T-cell (primary cell): ENCODE measurements around the gene TTC33. TPM values are rescaled to one million over a fixed set of nuclear protein-coding genes. Genes with fewer than 3 reads are reported as not detected.

Source experiments
- ATAC-seq, 4 experiments: fragments of 200-7000 bp in 3 of 4; fragments of 150-1000 bp in 1 of 4; cut with Tn5 transposase; replicated peaks in 1 of 4; 1 replicate in 3 of 4; 2 replicates in 1 of 4; pipeline ENCODE4 v1.10.0; 2021; ENCODE audit warnings: moderate library complexity in 3 of 4, mild to moderate bottlenecking in 2 of 4, moderate number of reproducible peaks in 1 of 4
- CTCF ChIA-PET, 2 donors: fragments of 300-600 bp; sonication (Branson Sonifier 250); formaldehyde crosslinking; loops; one replicate each; lab custom pipeline; 2022; ENCODE audit warnings: antibody characterized with exemption in 2 of 2; lab: Charles Lee
- POLR2A ChIA-PET, 2 donors: fragments of 300-600 bp; sonication (Branson Sonifier 250); formaldehyde crosslinking; loops; one replicate each; lab custom pipeline; 2022; ENCODE audit warnings: antibody characterized with exemption in 2 of 2; lab: Charles Lee
- DNase-seq, 35 experiments: peaks; one replicate each; pipeline versions ENCODE4 v3.0.0 to v3.0.0-alpha.2; 2013 to 2023
- H3K27ac ChIP-seq: one replicate; pipeline ENCODE4 v1.5.1; 2013; ENCODE audit warnings: low read length
- H3K27me3 ChIP-seq, 2 experiments: replicated peaks in 1 of 2; 1 replicate in 1 of 2; 2 replicates in 1 of 2; pipeline versions ENCODE4 v1.6.1 to v1.7.0; 2013; ENCODE audit warnings: low read length in 1 of 2, mixed read lengths in 1 of 2; ENCODE audit not compliant: control insufficient read depth in 2 of 2, insufficient read depth in 2 of 2; ENCODE audit errors: extremely low read depth in 1 of 2
- H3K36me3 ChIP-seq, 2 donors: 1 replicate in 1 of 2; 2 replicates in 1 of 2; pipeline versions ENCODE4 v1.6.1 to v1.7.0; 2013; ENCODE audit warnings: low read length in 1 of 2; ENCODE audit not compliant: control insufficient read depth in 2 of 2, insufficient read depth in 1 of 2; ENCODE audit errors: extremely low read depth in 1 of 2
- H3K4me1 ChIP-seq, 2 experiments: 1 replicate in 1 of 2; 2 replicates in 1 of 2; pipeline versions ENCODE4 v1.6.1 to v1.7.0; 2013; ENCODE audit warnings: low read length in 2 of 2, mixed read lengths in 1 of 2; ENCODE audit not compliant: insufficient read depth in 2 of 2, control insufficient read depth in 1 of 2; ENCODE audit errors: extremely low read depth in 1 of 2
- H3K4me3 ChIP-seq, 2 donors: 1 replicate in 1 of 2; 2 replicates in 1 of 2; pipeline versions ENCODE4 v1.5.1 to v1.7.0; 2013; ENCODE audit warnings: mild to moderate bottlenecking in 2 of 2, low read length in 1 of 2, moderate library complexity in 1 of 2; ENCODE audit not compliant: control insufficient read depth in 1 of 2; ENCODE audit errors: extremely low read depth in 1 of 2
- H3K9me3 ChIP-seq: 2 replicates; pipeline ENCODE4 v1.7.0; 2013
- H3K27ac Mint-ChIP-seq, 2 donors: one replicate each; pipeline ENCODE4 v1.8.0; 2020 to 2021; ENCODE audit warnings: mild to moderate bottlenecking in 2 of 2, mixed read lengths in 2 of 2
- H3K27me3 Mint-ChIP-seq, 2 donors: one replicate each; pipeline ENCODE4 v1.8.0; 2021 to 2022; ENCODE audit warnings: mixed read lengths in 2 of 2
- H3K36me3 Mint-ChIP-seq: one replicate; pipeline ENCODE4 v1.8.0; 2021; ENCODE audit warnings: mixed read lengths
- H3K4me1 Mint-ChIP-seq, 3 donors: one replicate each; pipeline ENCODE4 v1.8.0; 2020 to 2022; ENCODE audit warnings: mixed read lengths in 3 of 3, mild to moderate bottlenecking in 1 of 3
- H3K4me3 Mint-ChIP-seq, 3 donors: one replicate each; pipeline ENCODE4 v1.8.0; 2020 to 2022; ENCODE audit warnings: mild to moderate bottlenecking in 3 of 3, mixed read lengths in 3 of 3, moderate library complexity in 3 of 3
- H3K9me3 Mint-ChIP-seq, 3 donors: one replicate each; pipeline ENCODE4 v1.8.0; 2020 to 2022; ENCODE audit warnings: mixed read lengths in 3 of 3
- WGBS: methylation state at CpG from one replicate; pipeline ENCODE4 v1.1.5; 2013; ENCODE audit warnings: missing lambda C conversion rate; ENCODE audit not compliant: insufficient coverage; 5-methylcytosine and 5-hydroxymethylcytosine counted together
- total RNA-seq, 35 experiments: library from RNA in 6 of 35; stranded (reverse) in 6 of 35; fragments of 120-200 nt in 1 of 35; gene quantifications; one replicate each; pipeline versions ENCODE4 v1.2.1 to v1.2.4 and lab custom pipeline; 2013 to 2026

Gene TTC33
- total RNA-seq, 5 donors from 2014 or later (not counting 1 experiment from before 2014, with no cell fraction given), result 8.3 to 15.4 (median 13.6) TPM

DNA sequence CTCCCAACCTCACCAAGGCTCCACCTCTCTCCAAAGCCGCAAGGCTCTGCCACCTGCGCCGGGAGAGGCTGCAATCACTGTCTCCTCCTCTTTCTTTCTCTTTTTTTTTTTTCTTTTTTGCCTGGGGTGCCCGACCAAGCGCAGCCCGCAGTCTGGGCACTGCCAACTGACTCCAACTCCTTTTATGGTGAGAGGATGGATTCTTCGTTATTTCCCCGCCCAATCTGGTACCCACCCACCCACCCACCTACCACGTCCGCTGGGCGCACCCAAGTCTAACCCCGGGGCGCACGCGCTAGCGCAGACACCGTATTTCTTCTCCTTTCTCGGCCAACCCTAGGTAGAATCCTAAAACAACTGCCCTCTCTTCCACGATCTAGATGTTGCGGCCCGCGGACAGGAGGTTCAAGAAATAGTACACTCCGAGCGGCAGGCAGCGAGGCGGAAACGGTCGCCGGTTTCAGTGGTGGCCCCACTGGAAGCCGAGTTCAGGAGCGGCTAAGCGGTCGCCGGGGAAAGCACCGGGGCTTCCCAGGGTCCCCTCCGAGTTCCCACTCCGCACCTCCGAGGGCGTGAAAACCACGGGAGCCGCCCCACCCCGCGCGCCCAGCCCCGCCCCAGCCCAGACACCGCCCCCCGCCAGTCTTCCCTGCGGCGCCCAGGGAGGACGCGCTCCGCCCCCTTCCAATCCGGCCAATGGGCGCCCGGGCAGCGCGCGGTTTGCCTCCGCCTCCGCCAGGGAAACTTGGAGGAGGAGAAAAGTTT, 76.4 kb downstream of the TTC33 start:
- Mint-ChIP-seq H3K27ac (peak overlapping the region; percentile 95 to 99), H3K36me3 (peaks cover 25% of the 10 kb centered on the region), H3K4me3 (peak overlapping the region; percentile 92 to 100 (median 99)), H3K4me1 (peaks cover 53 to 82% (median 62%) of the 10 kb centered on the region in 3 donors), H3K27me3 (no peaks in the 10 kb centered on the region), H3K9me3 (no peaks in the 10 kb centered on the region)
- POLR2A ChIA-PET, result interaction anchor here (0.6 to 2.9 kb wide), 9 partner anchors 11 to 453 kb away, joined by 3 to 25 read pairs (median 4); no protein-coding TSS in a partner anchor
- WGBS, result 0% methylated on average over 30 of the region's 60 CpGs
- DNase-seq, result peak; percentile 78 to 94 (median 85)
- Histone ChIP-seq H3K27me3 (no peaks in the 10 kb centered on the region), H3K27ac (peak overlapping the region; percentile 96), H3K36me3 (peaks cover 0 to 7% of the 10 kb centered on the region in 2 donors), H3K9me3 (no peaks in the 10 kb centered on the region), H3K4me3 (peak overlapping the region; percentile 90 to 95), H3K4me1 (peaks cover 30 to 46% of the 10 kb centered on the region in 2 experiments)
- peak; percentile 75 to 78 (median 76) for ATAC-seq
- CTCF ChIA-PET, result interaction anchor here (0.6 to 1.5 kb wide), 3 partner anchors 17 to 274 kb away, joined by 3 to 4 read pairs (median 4); no protein-coding TSS in a partner anchor

DNA sequence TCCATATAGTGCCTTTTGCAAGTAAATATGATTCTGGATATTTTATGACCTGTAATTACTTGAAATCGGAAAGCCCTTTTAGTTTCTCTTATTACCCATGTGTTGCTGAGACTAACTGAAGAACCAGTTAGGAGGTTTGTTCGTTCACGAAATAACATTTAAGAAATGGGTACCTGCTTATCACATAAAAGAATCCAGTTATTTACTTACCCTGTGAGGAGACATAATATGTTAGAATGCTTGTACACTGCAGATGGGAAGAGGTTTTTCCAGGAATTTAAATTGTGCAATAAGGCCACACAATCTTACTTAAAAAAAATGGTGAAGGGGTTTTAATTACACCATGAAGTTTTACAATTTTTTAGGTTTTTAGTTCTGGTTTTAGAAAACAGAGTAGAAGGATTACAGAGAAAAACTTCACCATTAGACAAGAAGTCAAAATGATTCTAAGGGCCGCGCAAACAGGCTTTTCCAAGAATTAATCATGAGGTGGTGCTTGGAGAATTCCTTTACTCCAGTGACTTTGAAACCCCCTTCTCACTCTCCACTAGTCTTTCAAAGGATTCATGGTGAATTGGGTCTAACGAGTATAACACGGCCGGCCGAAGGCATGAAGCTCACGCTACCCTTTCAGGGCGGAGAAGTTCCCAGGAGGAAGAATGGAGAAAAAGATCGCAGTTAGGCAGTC, 77.2 kb downstream of the TTC33 start:
- Mint-ChIP-seq H3K9me3 (no peaks in the 10 kb centered on the region), H3K4me1 (peaks cover 53 to 83% (median 62%) of the 10 kb centered on the region in 3 donors), H3K27ac (peak overlapping the region; percentile 95 to 99), H3K27me3 (no peaks in the 10 kb centered on the region), H3K4me3 (peak overlapping the region; percentile 92 to 100 (median 99)), H3K36me3 (peaks cover 25% of the 10 kb centered on the region)
- CTCF ChIA-PET, result no interaction called here
- POLR2A ChIA-PET, result interaction anchor here (0.7 to 2.9 kb wide), 5 partner anchors 122 to 294 kb away, joined by 3 to 25 read pairs (median 4); no protein-coding TSS in a partner anchor
- no peak for ATAC-seq
- DNase-seq, result no peak
- peaks cover 30 to 49% of the 10 kb centered on the region in 2 experiments for H3K4me1 ChIP-seq
- peak overlapping the region; percentile 90 to 95 for H3K4me3 ChIP-seq
- 5% methylated on average over 4 of the region's 12 CpGs for WGBS
- H3K27ac ChIP-seq, result peak overlapping the region; percentile 96
- H3K27me3 ChIP-seq, result no peaks in the 10 kb centered on the region
- H3K9me3 ChIP-seq, result no peaks in the 10 kb centered on the region
- H3K36me3 ChIP-seq, result peaks cover 0 to 4% of the 10 kb centered on the region in 2 donors

- Mint-ChIP-seq H3K4me1 (peaks cover 55 to 83% (median 62%) of the 10 kb centered on the region in 3 donors), H3K9me3 (no peaks in the 10 kb centered on the region), H3K36me3 (peaks cover 20% of the 10 kb centered on the region), H3K4me3 (peak overlapping the region in 2 of 3 donors; percentile 55 to 100), H3K27ac (peak overlapping the region; percentile 73 to 82), H3K27me3 (no peaks in the 10 kb centered on the region)
- Histone ChIP-seq H3K4me3 (peak overlapping the region in 1 of 2 donors; percentile 5), H3K9me3 (no peaks in the 10 kb centered on the region), H3K27ac (peak overlapping the region; percentile 96), H3K36me3 (no peaks in the 10 kb centered on the region), H3K4me1 (peaks cover 35 to 50% of the 10 kb centered on the region in 2 experiments), H3K27me3 (no peaks in the 10 kb centered on the region)
- ChIA-PET CTCF (interaction anchor here in 1 of 2 donors (0.8 to 0.9 kb wide), 2 partner anchors 23 to 268 kb away, joined by 3 to 4 read pairs; no protein-coding TSS in a partner anchor), POLR2A (interaction anchor here (0.5 to 1.7 kb wide), 7 partner anchors 8 to 289 kb away, joined by 3 to 6 read pairs (median 4); no protein-coding TSS in a partner anchor)
- no CpG with 5 or more reads among the region's 2 CpGs for WGBS
- no peak for ATAC-seq
- peak in 2 of 35 experiments; percentile 48 to 62 for DNase-seq
These were observed 77.7 kb downstream of the TTC33 start for GRCh38 chr5:40678026-40678425.

DNA sequence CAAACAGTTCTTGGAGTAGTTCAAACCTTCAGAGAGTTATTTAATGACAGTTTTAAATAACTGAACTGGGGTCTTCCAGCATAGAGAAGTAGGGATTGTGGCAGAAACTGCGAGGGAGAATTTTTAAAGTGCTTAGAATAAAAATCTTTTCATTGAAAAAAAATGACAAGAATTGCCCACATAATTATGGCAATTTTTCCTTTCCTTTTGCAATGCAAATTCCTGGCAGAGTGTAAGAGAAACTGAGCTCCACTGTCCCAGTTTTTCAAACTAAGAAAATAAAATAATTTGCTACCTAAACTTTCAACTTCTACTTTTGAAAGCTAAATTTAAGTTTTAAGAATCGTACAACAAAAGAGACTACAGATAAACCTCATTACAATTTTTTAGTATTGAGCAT, 78.3 kb downstream of the TTC33 start:
- peak overlapping the region; percentile 88 to 90 for H3K27ac Mint-ChIP-seq
- peak overlapping the region in 1 of 3 donors; percentile 14 for H3K4me3 Mint-ChIP-seq
- POLR2A ChIA-PET, result interaction anchor here (0.5 to 1.7 kb wide), 9 partner anchors 9 to 1753 kb away, joined by 3 to 6 read pairs (median 3); no protein-coding TSS in a partner anchor
- WGBS, result no CpG with 5 or more reads among the region's 2 CpGs
- no peaks in the 10 kb centered on the region for H3K27me3 ChIP-seq
- peaks cover 17% of the 10 kb centered on the region for H3K36me3 Mint-ChIP-seq
- CTCF ChIA-PET, result interaction anchor here in 1 of 2 donors (0.8 to 0.9 kb wide), 2 partner anchors 22 to 267 kb away, joined by 3 to 4 read pairs; no protein-coding TSS in a partner anchor
- peaks cover 61 to 84% (median 66%) of the 10 kb centered on the region in 3 donors for H3K4me1 Mint-ChIP-seq
- no peaks in the 10 kb centered on the region for H3K27me3 Mint-ChIP-seq
- H3K4me3 ChIP-seq, result no peak overlapping the region
- H3K4me1 ChIP-seq, result peaks cover 36 to 56% of the 10 kb centered on the region in 2 experiments
- ATAC-seq, result no peak
- H3K9me3 Mint-ChIP-seq, result no peaks in the 10 kb centered on the region
- peak overlapping the region; percentile 17 for H3K27ac ChIP-seq
- no peak for DNase-seq
- H3K9me3 ChIP-seq, result no peaks in the 10 kb centered on the region
- no peaks in the 10 kb centered on the region for H3K36me3 ChIP-seq

GRCh38 chr5:40676613-40677343, 79.0 kb downstream of the TTC33 start:
- Mint-ChIP-seq H3K9me3 (no peaks in the 10 kb centered on the region), H3K27me3 (no peaks in the 10 kb centered on the region), H3K4me1 (peaks cover 65 to 82% (median 67%) of the 10 kb centered on the region in 3 donors), H3K4me3 (peak overlapping the region in 2 of 3 donors; percentile 14 to 31), H3K36me3 (peaks cover 10% of the 10 kb centered on the region), H3K27ac (peak overlapping the region; percentile 88 to 90)
- peaks cover 36 to 61% of the 10 kb centered on the region in 2 experiments for H3K4me1 ChIP-seq
- WGBS, result 67% methylated on average over 1 of the region's 3 CpGs
- peak overlapping the region; percentile 17 for H3K27ac ChIP-seq
- H3K4me3 ChIP-seq, result no peak overlapping the region
- no peaks in the 10 kb centered on the region for H3K9me3 ChIP-seq
- ATAC-seq (no peak), DNase-seq (no peak)
- POLR2A ChIA-PET, result interaction anchor here in 1 of 2 donors (0.6 to 1.7 kb wide), 6 partner anchors 14 to 267 kb away, joined by 3 to 7 read pairs (median 5); no protein-coding TSS in a partner anchor
- no peaks in the 10 kb centered on the region for H3K27me3 ChIP-seq
- no peaks in the 10 kb centered on the region for H3K36me3 ChIP-seq
- CTCF ChIA-PET, result interaction anchor here (0.6 to 1.7 kb wide), 5 partner anchors 9 to 1601 kb away, joined by 3 to 11 read pairs (median 3); no protein-coding TSS in a partner anchor
